Superior temporal gyrus (tissue), 1 donor: ENCODE results near the gene KIDINS220.

Experiments used
- DNase-seq: peaks from one replicate; pipeline ENCODE4 v3.0.0-alpha.2; 2016; ENCODE audit errors: extremely low spot score

The KIDINS220 gene

GRCh38 chr2:8805278-8806210, 31.9 kb downstream of the KIDINS220 start:
- no peak for DNase-seq

- no peak for DNase-seq
Observed at GRCh38 chr2:8803658-8804379, 33.6 kb downstream of the KIDINS220 start.

GRCh38 chr2:8802741-8803140, 34.7 kb downstream of the KIDINS220 start:
- no peak for DNase-seq

- DNase-seq, result no peak
Observed at GRCh38 chr2:8800821-8801220, 36.6 kb downstream of the KIDINS220 start.

GRCh38 chr2:8800218-8800617, 37.2 kb downstream of the KIDINS220 start:
- no peak for DNase-seq

GRCh38 chr2:8799004-8799403, 38.4 kb downstream of the KIDINS220 start:
- DNase-seq, result no peak

GRCh38 chr2:8798393-8798792, 39.0 kb downstream of the KIDINS220 start:
- no peak for DNase-seq

- no peak for DNase-seq
Observed at GRCh38 chr2:8797682-8798081, 39.7 kb downstream of the KIDINS220 start.

- DNase-seq, result no peak
Observed at GRCh38 chr2:8796878-8797550, 40.4 kb downstream of the KIDINS220 start.

- no peak for DNase-seq
Observed at GRCh38 chr2:8796315-8796848, 41.0 kb downstream of the KIDINS220 start.

- DNase-seq, result no peak
Observed at GRCh38 chr2:8794923-8795825, 42.2 kb downstream of the KIDINS220 start.

GRCh38 chr2:8790739-8791162, 46.7 kb downstream of the KIDINS220 start:
- DNase-seq, result no peak

GRCh38 chr2:8786463-8786862, 51.0 kb downstream of the KIDINS220 start:
- DNase-seq, result no peak

- peak; percentile 55 for DNase-seq
Observed at GRCh38 chr2:8779795-8780671, 57.4 kb downstream of the KIDINS220 start.

- no peak for DNase-seq
Observed at GRCh38 chr2:8774371-8774770, 63.0 kb downstream of the KIDINS220 start.

GRCh38 chr2:8767324-8767723, 70.1 kb downstream of the KIDINS220 start:
- no peak for DNase-seq

- DNase-seq, result peak; percentile 88
Observed at GRCh38 chr2:8761529-8762164, 75.8 kb downstream of the KIDINS220 start.

- DNase-seq, result no peak
Observed at GRCh38 chr2:8756716-8757115, 80.7 kb downstream of the KIDINS220 start.

GRCh38 chr2:8756230-8756629, 81.2 kb downstream of the KIDINS220 start:
- DNase-seq, result no peak
